Fibroblast of skin of right quadriceps (primary cell): ENCODE results near the gene NTF4.
A peak's percentile ranks its signal among the peaks of the same experiment; 100 is the strongest.
"Not testable (repeated sequence)": the region's sequence is repeated elsewhere in the genome, so short reads cannot be mapped to it uniquely, and the experiment has no call there.

ENCODE experiments used
- DNase-seq: peaks from one replicate; pipeline ENCODE4 v3.0.0-alpha.2; 2013

The NTF4 gene

GRCh38 chr19:49056101-49056901 is 8.3 kb downstream of the NTF4 start:
- peak; percentile 48 for DNase-seq

- peak; percentile 73 for DNase-seq
These were observed 14.1 kb downstream of the NTF4 start for GRCh38 chr19:49050376-49051033.

GRCh38 chr19:49049834-49050233 is 14.8 kb downstream of the NTF4 start:
- DNase-seq = not testable (repeated sequence)

DNA sequence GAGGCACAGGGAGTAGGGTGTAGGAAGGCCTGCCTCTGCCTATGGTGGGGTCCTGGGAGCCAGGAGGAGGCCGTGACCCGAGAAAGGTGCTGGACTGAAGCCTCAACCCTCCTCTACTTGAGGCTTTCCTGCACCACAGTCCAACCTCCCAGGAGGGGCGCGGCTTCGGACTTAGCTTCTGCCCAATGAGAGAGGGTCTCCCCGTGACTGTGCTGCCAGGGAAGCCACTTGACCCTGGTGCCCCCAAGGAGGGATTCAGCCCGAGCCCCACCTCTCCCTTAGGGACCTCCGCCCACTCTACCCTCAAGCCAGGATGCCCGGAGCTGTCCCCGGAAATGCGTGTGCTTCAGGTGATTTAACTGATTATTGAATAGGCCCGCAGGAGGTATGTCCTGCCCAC is 15.6 kb downstream of the NTF4 start, which contains the start of gene CGB8:
Gene CGB8, minus strand, starts transcription at position 101 of the 400 bp plus-strand sequence. CDS start 372 bp downstream, outside the sequence.
- not testable (repeated sequence) for DNase-seq

GRCh38 chr19:49043548-49043947 is 21.1 kb downstream of the NTF4 start, which contains the start of gene CGB5:
Gene CGB5 (plus strand): TSS chr19:49043848. CDS start chr19:49044210, 362 bp downstream.
- not testable (repeated sequence) for DNase-seq

- DNase-seq = not testable (repeated sequence)
These were observed 22.0 kb downstream of the NTF4 start for GRCh38 chr19:49042666-49043065.

DNA sequence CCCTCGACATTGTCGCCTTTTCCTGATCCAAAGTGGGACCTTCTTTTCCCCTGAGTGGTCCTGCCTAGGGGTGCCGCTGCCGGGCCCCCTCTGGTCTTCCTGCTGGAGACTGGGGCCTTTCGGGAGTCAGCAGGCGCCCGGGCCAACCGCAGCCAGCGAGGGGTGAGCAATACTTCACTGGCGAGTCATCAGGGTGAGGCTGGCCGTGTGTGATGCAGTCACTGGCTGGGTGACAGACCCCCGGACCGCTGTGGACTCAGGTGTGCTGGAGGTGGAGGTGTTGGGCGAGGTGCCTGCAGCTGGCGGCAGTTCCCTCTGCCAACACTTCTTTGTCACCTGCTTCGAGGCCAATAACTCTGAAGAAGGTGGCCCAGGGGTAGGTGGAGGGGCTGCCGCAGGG is 22.4 kb downstream of the NTF4 start:
- no peak for DNase-seq

- DNase-seq = not testable (repeated sequence)
These were observed 24.9 kb downstream of the NTF4 start for GRCh38 chr19:49039736-49040135.

- DNase-seq = peak; percentile 55
These were observed 25.9 kb downstream of the NTF4 start for GRCh38 chr19:49038557-49039276.

DNA sequence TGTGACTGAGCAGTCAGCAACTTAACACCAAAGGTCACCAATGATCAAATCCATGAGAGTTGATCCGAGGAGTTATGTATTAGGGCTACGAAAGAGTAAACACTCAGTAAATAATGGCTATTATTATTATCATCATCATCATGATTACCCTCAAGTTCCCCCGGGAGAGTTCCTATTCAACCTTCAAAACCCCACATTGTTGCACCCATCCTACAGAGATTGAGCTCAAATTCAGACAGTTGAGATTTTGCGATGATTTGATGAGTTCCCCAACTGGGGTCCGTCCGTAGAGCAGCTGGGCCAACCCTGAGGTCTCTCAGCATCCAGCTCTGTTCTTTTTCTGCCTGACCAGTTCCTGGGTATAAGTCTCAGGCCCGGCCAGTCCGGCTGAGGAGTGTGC is 26.5 kb downstream of the NTF4 start:
- DNase-seq = not testable (repeated sequence)

GRCh38 chr19:49036815-49037214 is 27.8 kb downstream of the NTF4 start, which contains the start of gene CGB1:
Gene CGB1 (minus strand): TSS chr19:49036895. CDS start chr19:49036711, 184 bp downstream.
- DNase-seq = not testable (repeated sequence)

DNA sequence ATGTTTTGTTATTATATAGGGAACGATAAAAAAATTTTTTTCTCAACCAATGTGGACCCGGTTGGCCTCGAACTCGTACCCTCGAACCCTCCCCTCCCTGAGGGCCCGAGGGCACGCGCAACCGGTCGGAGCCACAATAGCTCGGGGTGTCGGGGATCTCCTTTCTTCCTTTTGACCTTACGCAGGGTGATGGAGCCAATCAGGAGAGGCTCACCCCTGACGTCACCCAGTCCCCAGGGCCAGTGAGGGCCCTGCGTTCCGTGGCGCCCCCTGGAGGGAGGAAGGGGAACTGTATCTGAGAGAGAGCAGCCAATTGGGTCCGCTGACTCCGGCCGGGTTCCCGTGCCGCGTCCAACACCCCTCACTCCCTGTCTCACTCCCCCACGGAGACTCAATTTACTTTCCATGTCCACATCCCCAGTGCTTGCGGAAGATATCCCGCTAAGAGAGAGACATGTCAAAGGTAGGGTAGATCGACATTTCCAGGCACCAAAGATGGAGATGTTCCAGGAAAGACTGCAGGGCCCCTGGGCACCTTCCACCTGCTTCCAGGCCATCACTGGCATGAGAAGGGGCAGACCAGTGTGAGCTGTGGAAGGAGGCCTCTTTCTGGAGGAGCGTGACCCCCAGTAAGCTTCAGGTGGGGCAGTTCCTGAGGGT is 32.8 kb downstream of the NTF4 start, which contains the start of gene CGB2:
Gene CGB2, plus strand, starts transcription at position 249 of the 660 bp plus-strand sequence. Its CDS starts 206 bp downstream, at position 455.
- not testable (repeated sequence) for DNase-seq

DNA sequence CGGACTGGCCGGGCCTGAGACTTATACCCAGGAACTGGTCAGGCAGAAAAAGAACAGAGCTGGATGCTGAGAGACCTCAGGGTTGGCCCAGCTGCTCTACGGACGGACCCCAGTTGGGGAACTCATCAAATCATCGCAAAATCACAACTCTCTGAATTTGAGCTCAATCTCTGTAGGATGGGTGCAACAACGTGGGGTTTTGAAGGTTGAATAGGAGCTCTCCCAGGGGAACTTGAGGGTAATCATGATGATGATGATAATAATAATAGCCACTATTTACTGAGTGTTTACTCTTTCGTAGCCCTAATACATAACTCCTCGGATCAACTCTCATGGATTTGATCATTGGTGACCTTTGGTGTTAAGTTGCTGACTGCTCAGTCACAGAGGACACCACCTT is 34.3 kb downstream of the NTF4 start:
- DNase-seq = not testable (repeated sequence)

DNA sequence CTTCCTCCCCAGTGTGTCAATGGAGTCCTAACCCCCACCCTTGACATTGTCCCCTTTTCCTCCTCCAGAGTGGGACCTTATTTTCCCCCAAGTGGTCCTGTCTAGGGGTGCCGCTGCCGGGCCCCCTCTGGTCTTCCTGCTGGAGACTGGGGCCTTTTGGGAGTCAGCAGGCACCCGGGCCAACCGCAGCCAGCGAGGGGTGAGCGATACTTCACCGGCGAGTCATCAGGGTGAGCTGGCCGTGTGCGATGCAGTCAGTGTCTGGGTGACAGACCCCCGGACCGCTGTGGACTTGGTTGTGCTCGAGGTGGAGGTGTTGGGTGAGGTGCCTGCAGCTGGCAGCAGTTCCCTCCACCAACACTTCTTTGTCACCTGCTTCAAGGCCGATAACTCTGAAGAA is 34.9 kb downstream of the NTF4 start:
- DNase-seq = peak; percentile 36

- DNase-seq = not testable (repeated sequence)
These were observed 35.9 kb downstream of the NTF4 start for GRCh38 chr19:49028686-49029085.

DNA sequence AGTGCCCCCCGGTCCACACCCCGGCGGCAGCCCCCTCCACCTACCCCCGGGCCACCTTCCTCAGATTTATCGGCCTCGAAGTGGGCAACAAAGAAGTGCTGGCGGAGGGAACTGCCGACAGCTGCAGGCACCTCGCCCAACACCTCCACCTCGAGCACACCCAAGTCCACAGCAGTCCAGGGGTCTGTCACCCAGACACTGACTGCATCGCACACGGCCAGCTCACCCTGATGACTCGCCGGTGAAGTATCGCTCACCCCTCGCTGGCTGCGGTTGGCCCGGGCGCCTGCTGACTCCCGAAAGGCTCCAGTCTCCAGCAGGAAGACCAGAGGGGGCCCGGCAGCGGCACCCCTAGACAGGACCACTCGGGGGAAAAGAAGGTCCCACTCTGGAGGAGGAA is 39.0 kb downstream of the NTF4 start:
- not testable (repeated sequence) for DNase-seq

DNA sequence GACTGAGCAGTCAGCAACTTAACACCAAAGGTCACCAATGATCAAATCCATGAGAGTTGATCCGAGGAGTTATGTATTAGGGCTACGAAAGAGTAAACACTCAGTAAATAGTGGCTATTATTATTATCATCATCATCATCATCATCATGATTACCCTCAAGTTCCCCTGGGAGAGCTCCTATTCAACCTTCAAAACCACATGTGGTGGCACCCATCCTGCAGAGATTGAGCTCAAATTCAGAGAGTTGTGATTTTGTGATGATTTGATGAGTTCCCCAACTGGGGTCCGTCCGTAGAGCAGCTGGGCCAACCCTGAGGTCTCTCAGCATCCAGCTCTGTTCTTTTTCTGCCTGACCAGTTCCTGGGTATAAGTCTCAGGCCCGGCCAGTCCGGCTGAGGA is 39.5 kb downstream of the NTF4 start:
- DNase-seq = not testable (repeated sequence)

DNA sequence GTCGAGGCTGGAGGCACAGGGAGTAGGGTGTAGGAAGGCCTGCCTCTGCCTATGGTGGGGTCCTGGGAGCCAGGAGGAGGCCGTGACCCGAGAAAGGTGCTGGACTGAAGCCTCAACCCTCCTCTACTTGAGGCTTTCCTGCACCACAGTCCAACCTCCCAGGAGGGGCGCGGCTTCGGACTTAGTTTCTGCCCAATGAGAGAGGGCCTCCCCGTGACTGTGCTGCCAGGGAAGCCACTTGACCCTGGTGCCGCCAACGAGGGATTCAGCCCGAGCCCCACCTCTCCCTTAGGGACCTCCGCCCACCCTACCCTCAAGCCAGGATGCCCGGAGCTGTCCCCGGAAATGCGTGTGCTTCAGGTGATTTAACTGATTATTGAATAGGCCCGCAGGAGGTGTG is 40.4 kb downstream of the NTF4 start, which contains the start of gene CGB3:
Gene CGB3, minus strand, starts transcription at position 101 of the 400 bp plus-strand sequence. CDS start 362 bp downstream, outside the sequence.
- DNase-seq = not testable (repeated sequence)

GRCh38 chr19:49022116-49022515 is 42.5 kb downstream of the NTF4 start:
- no peak for DNase-seq

- peak; percentile 21 for DNase-seq
These were observed 43.4 kb downstream of the NTF4 start for GRCh38 chr19:49020931-49021895.

GRCh38 chr19:49020342-49020741 is 44.3 kb downstream of the NTF4 start:
- DNase-seq = no peak
